Measurements from ENCODE around the gene RAB11FIP3. TPM values are rescaled to one million over a fixed set of nuclear protein-coding genes. Genes with fewer than 3 reads are reported as not detected.

The RAB11FIP3 gene
- total RNA-seq, 3 donors from 2014 or later = 22.0 to 44.6 (median 24.5) TPM

GRCh38 chr16:526181-527014, 100.9 kb downstream of the RAB11FIP3 start:
- Histone ChIP-seq H3K4me1 (peaks cover 0 to 32% of the 10 kb centered on the region in 2 donors), H3K4me3 (peak overlapping the region; percentile 76 to 84 (median 81)), H3K27me3 (no peaks in the 10 kb centered on the region), H3K27ac (peak overlapping the region; percentile 97), H3K36me3 (no peaks in the 10 kb centered on the region), H3K9me3 (no peaks in the 10 kb centered on the region)
- TF ChIP-seq POLR2AphosphoS5 (IDR thresholded peaks at IDR 0.05) = no peak
- TF ChIP-seq POLR2A (IDR thresholded peaks at IDR 0.05) = no peak
- TF ChIP-seq CTCF (IDR thresholded peaks at IDR 0.05) = no peak
- intact Hi-C loops (cut with DNase I; ENCODE audit: low total_unique reads) = no loop called here
- DNase-seq (ENCODE audit: low spot score in 2 of 2) = peak in 1 of 2 donors; percentile 40

- Histone ChIP-seq H3K27ac (peak within 1 kb of the TSS; percentile 97), H3K4me1 (peaks cover 0 to 29% of the 10 kb centered on the region in 2 donors), H3K36me3 (no peaks in the 10 kb centered on the region), H3K4me3 (peak within 1 kb of the TSS; percentile 76 to 84 (median 81)), H3K27me3 (no peaks in the 10 kb centered on the region), H3K9me3 (no peaks in the 10 kb centered on the region)
- TF ChIP-seq POLR2A (IDR thresholded peaks at IDR 0.05) = peak; percentile 64
- TF ChIP-seq CTCF (IDR thresholded peaks at IDR 0.05) = peak; percentile 31 to 62 (median 60)
- peak; percentile 82 to 86 (median 84) for TF ChIP-seq POLR2AphosphoS5 (IDR thresholded peaks at IDR 0.05)
- intact Hi-C loops (cut with DNase I; ENCODE audit: low total_unique reads) = no loop called here
- peak; percentile 82 to 87 for DNase-seq (ENCODE audit: low spot score in 2 of 2)
Observed at GRCh38 chr16:527015-527903, 101.8 kb downstream of the RAB11FIP3 start, which contains the start of gene CAPN15. CAPN15 (plus strand) TSS chr16:527712; CDS start chr16:546839, 19,127 bp downstream.

- intact Hi-C loops (cut with DNase I; ENCODE audit: low total_unique reads) = no loop called here
- no peak for DNase-seq (ENCODE audit: low spot score in 2 of 2)
Observed at GRCh38 chr16:528111-529011, 102.9 kb downstream of the RAB11FIP3 start.

More at GRCh38 chr16:528111-529011, 102.9 kb downstream of the RAB11FIP3 start:
- Histone ChIP-seq H3K36me3 (no peaks in the 10 kb centered on the region), H3K4me1 (peaks cover 0 to 29% of the 10 kb centered on the region in 2 donors), H3K27ac (peak overlapping the region; percentile 50 to 97), H3K27me3 (no peaks in the 10 kb centered on the region), H3K4me3 (peak overlapping the region; percentile 76 to 84 (median 81)), H3K9me3 (no peaks in the 10 kb centered on the region)
- TF ChIP-seq CTCF (IDR thresholded peaks at IDR 0.05) = no peak
- TF ChIP-seq POLR2A (IDR thresholded peaks at IDR 0.05) = no peak
- TF ChIP-seq POLR2AphosphoS5 (IDR thresholded peaks at IDR 0.05) = no peak

Data from breast epithelium (tissue), 4 donors.